GM12878 (cell line): Measurements from ENCODE around the gene CLDN9. TPM values are rescaled to one million over a fixed set of nuclear protein-coding genes. Genes with fewer than 3 reads are reported as not detected.
A peak's percentile ranks its signal among the peaks of the same experiment; 100 is the strongest.

Experiments used
- BACH1 ChIP-seq: fragments of 450-650 bp; IDR thresholded peaks from 2 replicates; pipeline ENCODE4 v1.6.1; 2017; ENCODE audit warnings: mild to moderate bottlenecking, borderline replicate concordance
- BHLHE40 ChIP-seq, 2 experiments: fragments of 450-650 bp in 1 of 2; IDR thresholded peaks; 2 replicates each; pipeline ENCODE4 v1.6.1; 2011 to 2017; ENCODE audit warnings: low read depth in 2 of 2, borderline replicate concordance in 1 of 2, improper control_type of control experiment in 1 of 2, low read length in 1 of 2, mild to moderate bottlenecking in 1 of 2
- CBFB ChIP-seq: IDR thresholded peaks from 2 replicates; pipeline ENCODE4 v1.6.1; 2016; ENCODE audit warnings: antibody characterized with exemption, low read depth
- CHD4 ChIP-seq: fragments of 200-600 bp; sonication (generic); IDR thresholded peaks from 2 replicates; pipeline ENCODE4 v1.6.1; 2016; ENCODE audit warnings: mild to moderate bottlenecking
- CREM ChIP-seq: IDR thresholded peaks from 2 replicates; pipeline ENCODE4 v1.6.1; 2014; ENCODE audit warnings: antibody characterized with exemption, low read depth
- JUND ChIP-seq: IDR thresholded peaks from 2 replicates; pipeline ENCODE4 v1.6.1; 2012; ENCODE audit warnings: low read depth, mild to moderate bottlenecking, low read length, improper control_type of control experiment, moderate library complexity
- KAT2A ChIP-seq: conservative IDR thresholded peaks from 2 replicates; pipeline ENCODE4 v1.6.1; 2011; ENCODE audit warnings: low read depth, low read length; ENCODE audit not compliant: control insufficient read depth
- KLF5 ChIP-seq: fragments of 450-650 bp; IDR thresholded peaks from 2 replicates; pipeline ENCODE4 v1.6.1; 2014; ENCODE audit warnings: mild to moderate bottlenecking; ENCODE audit not compliant: partially characterized antibody
- MAX ChIP-seq: IDR thresholded peaks from 2 replicates; pipeline ENCODE4 v1.6.1; 2012; ENCODE audit warnings: low read depth, low read length, improper control_type of control experiment
- MTA2 ChIP-seq: fragments of 450-650 bp; IDR thresholded peaks from 2 replicates; pipeline ENCODE4 v1.6.1; 2016; ENCODE audit warnings: low read depth, mild to moderate bottlenecking, moderate library complexity
- MXI1 ChIP-seq: fragments of 150-350 bp; IDR thresholded peaks from 2 replicates; pipeline ENCODE4 v1.6.1; 2011; ENCODE audit warnings: low read depth, mild to moderate bottlenecking, inconsistent platforms, low read length, improper control_type of control experiment
- NFYB ChIP-seq: IDR thresholded peaks from 2 replicates; pipeline ENCODE4 v1.6.1; 2011; ENCODE audit warnings: low read depth, mild to moderate bottlenecking, low read length, improper control_type of control experiment, moderate library complexity; ENCODE audit not compliant: insufficient read depth
- RAD21 ChIP-seq: IDR thresholded peaks from 2 replicates; pipeline ENCODE4 v1.6.1; 2011; ENCODE audit warnings: mild to moderate bottlenecking, low read depth, low read length, moderate library complexity; ENCODE audit not compliant: insufficient read depth
- RFX5 ChIP-seq: IDR thresholded peaks from 2 replicates; pipeline ENCODE4 v1.6.1; 2011; ENCODE audit warnings: low read depth, low read length, improper control_type of control experiment
- RUNX3 ChIP-seq: IDR thresholded peaks from 2 replicates; pipeline ENCODE4 v1.6.1; 2012; ENCODE audit warnings: low read length, inconsistent platforms
- polyA plus RNA-seq, 11 experiments: library from polyadenylated mRNA; depleted of rRNA in 4 of 11; unstranded in 6 of 11; stranded (reverse) in 5 of 11; fragments of >200 nt; fragmentation: Nextera tagmentation in 4 of 11; fragmentation: Illumina TruSeq in 1 of 11; extraction: Ambion mirVana in 4 of 11; extraction: Trizol in 1 of 11; gene quantifications; 1 replicate in 1 of 11; 2 replicates in 10 of 11; pipeline versions ENCODE4 v1.2.1 to v1.2.3, GENCODE V29; 2011 to 2016; ENCODE audit warnings: inconsistent platforms in 2 of 11, missing spikeins in 2 of 11, low read depth in 1 of 11
- total RNA-seq, 4 experiments: library from RNA; depleted of rRNA in 3 of 4; stranded (reverse); fragments of >200 nt in 3 of 4; fragmentation: Illumina TruSeq in 1 of 4; extraction: Trizol in 1 of 4; gene quantifications; 2 replicates each; pipeline versions ENCODE4 v1.2.1 to v1.2.3, GENCODE V29; 2013 to 2021
- TF ChIP-seq, protein P1 (sequence below): fragments of 450-650 bp; IDR thresholded peaks from 2 replicates; pipeline ENCODE4 v1.6.1; 2016; ENCODE audit warnings: mild to moderate bottlenecking, moderate library complexity, borderline replicate concordance
- TF ChIP-seq, protein P2 (sequence below): fragments of 450-650 bp; IDR thresholded peaks from 2 replicates; pipeline ENCODE4 v1.6.1; 2017; ENCODE audit warnings: low read depth, mild to moderate bottlenecking, moderate library complexity
- TF ChIP-seq, protein P3 (sequence below): fragments of 450-650 bp; IDR thresholded peaks from 2 replicates; pipeline ENCODE4 v1.6.1; 2017; ENCODE audit warnings: mild to moderate bottlenecking, low read depth, inconsistent platforms; ENCODE audit not compliant: poor library complexity, severe bottlenecking
- TF ChIP-seq, protein P4 (sequence below): IDR thresholded peaks from 2 replicates; pipeline ENCODE4 v1.6.1; 2012; ENCODE audit warnings: low read depth, low read length, improper control_type of control experiment

Gene CLDN9
- total and polyA plus RNA-seq, 10 of the 15 experiments (the other 5 are each of a cell fraction or from before 2014, with no cell fraction given), result not detected

DNA sequence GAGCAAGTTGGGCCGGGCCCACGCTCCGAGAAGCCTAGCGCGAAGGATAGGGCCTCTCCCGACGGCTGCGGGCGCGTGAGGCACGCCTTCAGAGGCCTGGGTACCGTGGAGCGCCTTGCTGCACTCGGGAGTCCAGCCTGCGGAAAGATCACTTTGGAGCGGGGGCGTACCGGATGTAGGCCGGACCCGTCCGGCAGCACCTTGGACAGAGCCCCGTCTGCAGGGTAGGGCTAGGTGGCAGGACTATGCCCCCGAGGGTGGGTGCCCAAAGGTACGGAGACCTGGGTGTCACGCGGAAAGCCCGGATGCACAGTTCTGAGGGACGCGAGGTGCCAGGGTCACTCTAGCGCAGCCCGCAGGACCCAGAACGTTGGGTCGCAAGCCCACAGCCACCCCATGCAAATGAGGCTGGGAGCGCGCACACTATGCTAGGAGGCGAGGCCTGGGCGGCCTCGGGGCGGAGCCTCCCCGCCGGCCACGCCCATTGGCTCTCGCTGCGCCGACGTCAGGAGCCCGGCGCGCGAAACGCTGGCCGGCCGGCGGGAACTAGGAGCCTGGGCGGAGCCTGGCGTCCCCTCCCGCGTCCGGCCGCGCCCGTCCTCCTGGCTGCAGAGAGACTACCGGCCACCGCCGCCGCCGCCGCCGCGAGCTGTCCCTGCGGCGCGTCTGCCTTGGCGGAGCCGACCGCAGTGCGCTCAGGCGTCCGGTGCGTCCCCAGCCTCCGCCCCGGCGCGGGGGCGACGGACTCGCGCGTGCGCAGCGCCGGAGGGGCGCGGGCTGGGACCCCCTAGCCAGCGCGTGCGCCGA is 43.8 kb upstream of the CLDN9 start, which contains the start of gene PAQR4 (continued):
- 0 out of 2 replicates have a peak, but pooled peaks have one; percentile 3 for TF ChIP-seq JUND
- TF ChIP-seq NFYB, result peak; percentile 85
- TF ChIP-seq, protein P1, sequence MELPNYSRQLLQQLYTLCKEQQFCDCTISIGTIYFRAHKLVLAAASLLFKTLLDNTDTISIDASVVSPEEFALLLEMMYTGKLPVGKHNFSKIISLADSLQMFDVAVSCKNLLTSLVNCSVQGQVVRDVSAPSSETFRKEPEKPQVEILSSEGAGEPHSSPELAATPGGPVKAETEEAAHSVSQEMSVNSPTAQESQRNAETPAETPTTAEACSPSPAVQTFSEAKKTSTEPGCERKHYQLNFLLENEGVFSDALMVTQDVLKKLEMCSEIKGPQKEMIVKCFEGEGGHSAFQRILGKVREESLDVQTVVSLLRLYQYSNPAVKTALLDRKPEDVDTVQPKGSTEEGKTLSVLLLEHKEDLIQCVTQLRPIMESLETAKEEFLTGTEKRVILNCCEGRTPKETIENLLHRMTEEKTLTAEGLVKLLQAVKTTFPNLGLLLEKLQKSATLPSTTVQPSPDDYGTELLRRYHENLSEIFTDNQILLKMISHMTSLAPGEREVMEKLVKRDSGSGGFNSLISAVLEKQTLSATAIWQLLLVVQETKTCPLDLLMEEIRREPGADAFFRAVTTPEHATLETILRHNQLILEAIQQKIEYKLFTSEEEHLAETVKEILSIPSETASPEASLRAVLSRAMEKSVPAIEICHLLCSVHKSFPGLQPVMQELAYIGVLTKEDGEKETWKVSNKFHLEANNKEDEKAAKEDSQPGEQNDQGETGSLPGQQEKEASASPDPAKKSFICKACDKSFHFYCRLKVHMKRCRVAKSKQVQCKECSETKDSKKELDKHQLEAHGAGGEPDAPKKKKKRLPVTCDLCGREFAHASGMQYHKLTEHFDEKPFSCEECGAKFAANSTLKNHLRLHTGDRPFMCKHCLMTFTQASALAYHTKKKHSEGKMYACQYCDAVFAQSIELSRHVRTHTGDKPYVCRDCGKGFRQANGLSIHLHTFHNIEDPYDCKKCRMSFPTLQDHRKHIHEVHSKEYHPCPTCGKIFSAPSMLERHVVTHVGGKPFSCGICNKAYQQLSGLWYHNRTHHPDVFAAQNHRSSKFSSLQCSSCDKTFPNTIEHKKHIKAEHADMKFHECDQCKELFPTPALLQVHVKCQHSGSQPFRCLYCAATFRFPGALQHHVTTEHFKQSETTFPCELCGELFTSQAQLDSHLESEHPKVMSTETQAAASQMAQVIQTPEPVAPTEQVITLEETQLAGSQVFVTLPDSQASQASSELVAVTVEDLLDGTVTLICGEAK, result peak; percentile 79
- TF ChIP-seq MAX, result peak; percentile 68; the same call in 1 of the 2 replicates
- TF ChIP-seq BACH1, result peak; percentile 72; the same call in 1 of the 2 replicates
- TF ChIP-seq KAT2A, result no peak
- TF ChIP-seq MTA2, result peak; percentile 25; the same call in 1 of the 2 replicates
- TF ChIP-seq, protein P2, sequence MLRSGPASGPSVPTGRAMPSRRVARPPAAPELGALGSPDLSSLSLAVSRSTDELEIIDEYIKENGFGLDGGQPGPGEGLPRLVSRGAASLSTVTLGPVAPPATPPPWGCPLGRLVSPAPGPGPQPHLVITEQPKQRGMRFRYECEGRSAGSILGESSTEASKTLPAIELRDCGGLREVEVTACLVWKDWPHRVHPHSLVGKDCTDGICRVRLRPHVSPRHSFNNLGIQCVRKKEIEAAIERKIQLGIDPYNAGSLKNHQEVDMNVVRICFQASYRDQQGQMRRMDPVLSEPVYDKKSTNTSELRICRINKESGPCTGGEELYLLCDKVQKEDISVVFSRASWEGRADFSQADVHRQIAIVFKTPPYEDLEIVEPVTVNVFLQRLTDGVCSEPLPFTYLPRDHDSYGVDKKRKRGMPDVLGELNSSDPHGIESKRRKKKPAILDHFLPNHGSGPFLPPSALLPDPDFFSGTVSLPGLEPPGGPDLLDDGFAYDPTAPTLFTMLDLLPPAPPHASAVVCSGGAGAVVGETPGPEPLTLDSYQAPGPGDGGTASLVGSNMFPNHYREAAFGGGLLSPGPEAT, result peak; percentile 48; the same call in 1 of the 2 replicates
- TF ChIP-seq BHLHE40 (IDR thresholded peaks at IDR 0.05; ENCODE audit: borderline replicate concordance in 1 of 2, low read depth in 2 of 2, low read length in 1 of 2), result peak in 1 of 2 experiments; percentile 55; a peak in 1 of 4 replicates
- peak; percentile 25 for TF ChIP-seq KLF5
- TF ChIP-seq CHD4, result no peak
- peak; percentile 50 for TF ChIP-seq CREM
- 0 out of 2 replicates have a peak, but pooled peaks have one; percentile 41 for TF ChIP-seq RFX5
- TF ChIP-seq CBFB, result peak; percentile 43; the same call in 1 of the 2 replicates
- TF ChIP-seq MXI1, result peak; percentile 86
- peak; percentile 33; the same call in 1 of the 2 replicates for TF ChIP-seq RUNX3
- TF ChIP-seq, protein P3, sequence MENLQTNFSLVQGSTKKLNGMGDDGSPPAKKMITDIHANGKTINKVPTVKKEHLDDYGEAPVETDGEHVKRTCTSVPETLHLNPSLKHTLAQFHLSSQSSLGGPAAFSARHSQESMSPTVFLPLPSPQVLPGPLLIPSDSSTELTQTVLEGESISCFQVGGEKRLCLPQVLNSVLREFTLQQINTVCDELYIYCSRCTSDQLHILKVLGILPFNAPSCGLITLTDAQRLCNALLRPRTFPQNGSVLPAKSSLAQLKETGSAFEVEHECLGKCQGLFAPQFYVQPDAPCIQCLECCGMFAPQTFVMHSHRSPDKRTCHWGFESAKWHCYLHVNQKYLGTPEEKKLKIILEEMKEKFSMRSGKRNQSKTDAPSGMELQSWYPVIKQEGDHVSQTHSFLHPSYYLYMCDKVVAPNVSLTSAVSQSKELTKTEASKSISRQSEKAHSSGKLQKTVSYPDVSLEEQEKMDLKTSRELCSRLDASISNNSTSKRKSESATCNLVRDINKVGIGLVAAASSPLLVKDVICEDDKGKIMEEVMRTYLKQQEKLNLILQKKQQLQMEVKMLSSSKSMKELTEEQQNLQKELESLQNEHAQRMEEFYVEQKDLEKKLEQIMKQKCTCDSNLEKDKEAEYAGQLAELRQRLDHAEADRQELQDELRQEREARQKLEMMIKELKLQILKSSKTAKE, result no peak
- no peak for TF ChIP-seq RAD21
- TF ChIP-seq, protein P4, sequence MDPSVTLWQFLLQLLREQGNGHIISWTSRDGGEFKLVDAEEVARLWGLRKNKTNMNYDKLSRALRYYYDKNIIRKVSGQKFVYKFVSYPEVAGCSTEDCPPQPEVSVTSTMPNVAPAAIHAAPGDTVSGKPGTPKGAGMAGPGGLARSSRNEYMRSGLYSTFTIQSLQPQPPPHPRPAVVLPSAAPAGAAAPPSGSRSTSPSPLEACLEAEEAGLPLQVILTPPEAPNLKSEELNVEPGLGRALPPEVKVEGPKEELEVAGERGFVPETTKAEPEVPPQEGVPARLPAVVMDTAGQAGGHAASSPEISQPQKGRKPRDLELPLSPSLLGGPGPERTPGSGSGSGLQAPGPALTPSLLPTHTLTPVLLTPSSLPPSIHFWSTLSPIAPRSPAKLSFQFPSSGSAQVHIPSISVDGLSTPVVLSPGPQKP, result 0 out of 2 replicates have a peak, but pooled peaks have one; percentile 32
